Endodermal cell (in vitro differentiated cells): ENCODE results near the gene C4B. TPM values are rescaled to one million over a fixed set of nuclear protein-coding genes. Genes with fewer than 3 reads are reported as not detected.

Source experiments
- DNase-seq: peaks from one replicate; pipeline ENCODE4 v3.0.0-alpha.2; 2017
- H3K27ac ChIP-seq: 2 replicates; pipeline ENCODE4 v1.5.1; 2013; ENCODE audit warnings: mild to moderate bottlenecking, low read depth, low read length, moderate library complexity
- H3K27me3 ChIP-seq: 2 replicates; pipeline ENCODE4 v1.6.1; 2013; ENCODE audit warnings: mild to moderate bottlenecking, low read length, moderate library complexity; ENCODE audit not compliant: insufficient read depth, control insufficient read depth, poor library complexity, severe bottlenecking
- H3K36me3 ChIP-seq: 2 replicates; pipeline ENCODE4 v1.7.0; 2013; ENCODE audit warnings: mild to moderate bottlenecking, low read length, moderate library complexity; ENCODE audit not compliant: control insufficient read depth, insufficient read depth
- H3K4me1 ChIP-seq: one replicate; pipeline ENCODE4 v1.7.0; 2013; ENCODE audit warnings: low read length; ENCODE audit not compliant: control insufficient read depth, insufficient read depth
- H3K4me3 ChIP-seq: 2 replicates; pipeline ENCODE4 v1.5.1; 2013; ENCODE audit warnings: mild to moderate bottlenecking, low read length, moderate library complexity
- H3K9ac ChIP-seq: 2 replicates; pipeline ENCODE4 v1.6.1; 2013; ENCODE audit warnings: mild to moderate bottlenecking, low read length, moderate library complexity; ENCODE audit not compliant: poor library complexity, severe bottlenecking; ENCODE audit errors: extremely low read depth
- H3K9me3 ChIP-seq: 2 replicates; pipeline ENCODE4 v1.6.1; 2013; ENCODE audit warnings: mild to moderate bottlenecking, low read length, moderate library complexity; ENCODE audit not compliant: control insufficient read depth
- H3K27ac Mint-ChIP-seq: 2 replicates; pipeline ENCODE4 v1.8.0; 2020; ENCODE audit warnings: mixed read lengths
- H3K27me3 Mint-ChIP-seq: 2 replicates; pipeline ENCODE4 v1.8.0; 2021; ENCODE audit warnings: mild to moderate bottlenecking, mixed read lengths; ENCODE audit not compliant: insufficient read depth
- H3K36me3 Mint-ChIP-seq: 2 replicates; pipeline ENCODE4 v1.8.0; 2020; ENCODE audit warnings: low read depth, mixed read lengths
- H3K4me1 Mint-ChIP-seq: 2 replicates; pipeline ENCODE4 v1.8.0; 2020; ENCODE audit warnings: mixed read lengths
- H3K4me3 Mint-ChIP-seq: 2 replicates; pipeline ENCODE4 v1.8.0; 2020; ENCODE audit warnings: mild to moderate bottlenecking, moderate library complexity, mixed read lengths
- H3K9me3 Mint-ChIP-seq: 2 replicates; pipeline ENCODE4 v1.8.0; 2020; ENCODE audit warnings: mild to moderate bottlenecking, mixed read lengths
- WGBS, 2 experiments: methylation state at CpG; one replicate each; pipeline versions ENCODE4 v1.1.5 to v1.1.7; 2013; ENCODE audit warnings: missing lambda C conversion rate in 2 of 2, mixed read lengths in 1 of 2; ENCODE audit not compliant: insufficient coverage in 1 of 2, insufficient read length in 1 of 2; 5-methylcytosine and 5-hydroxymethylcytosine counted together
- total RNA-seq, 2 donors: library from RNA; stranded (reverse); fragmentation: NEBNext Ultra II Directional in 1 of 2; extraction: Animal tissue kit (Norgen Biotek cat#: 25700) in 1 of 2; gene quantifications; 2 replicates in 1 of 2; 3 replicates in 1 of 2; pipeline ENCODE4 v1.2.1, GENCODE V29; 2021
- TF ChIP-seq, protein P1 (sequence below): fragments of 200-600 bp; sonication (generic); conservative IDR thresholded peaks from 2 replicates; pipeline ENCODE4 v1.5.0; 2021; ENCODE audit warnings: antibody characterized with exemption, mild to moderate bottlenecking

The C4B gene
- total RNA-seq, 2 donors from 2014 or later = 3.7 to 5.5 TPM

DNA sequence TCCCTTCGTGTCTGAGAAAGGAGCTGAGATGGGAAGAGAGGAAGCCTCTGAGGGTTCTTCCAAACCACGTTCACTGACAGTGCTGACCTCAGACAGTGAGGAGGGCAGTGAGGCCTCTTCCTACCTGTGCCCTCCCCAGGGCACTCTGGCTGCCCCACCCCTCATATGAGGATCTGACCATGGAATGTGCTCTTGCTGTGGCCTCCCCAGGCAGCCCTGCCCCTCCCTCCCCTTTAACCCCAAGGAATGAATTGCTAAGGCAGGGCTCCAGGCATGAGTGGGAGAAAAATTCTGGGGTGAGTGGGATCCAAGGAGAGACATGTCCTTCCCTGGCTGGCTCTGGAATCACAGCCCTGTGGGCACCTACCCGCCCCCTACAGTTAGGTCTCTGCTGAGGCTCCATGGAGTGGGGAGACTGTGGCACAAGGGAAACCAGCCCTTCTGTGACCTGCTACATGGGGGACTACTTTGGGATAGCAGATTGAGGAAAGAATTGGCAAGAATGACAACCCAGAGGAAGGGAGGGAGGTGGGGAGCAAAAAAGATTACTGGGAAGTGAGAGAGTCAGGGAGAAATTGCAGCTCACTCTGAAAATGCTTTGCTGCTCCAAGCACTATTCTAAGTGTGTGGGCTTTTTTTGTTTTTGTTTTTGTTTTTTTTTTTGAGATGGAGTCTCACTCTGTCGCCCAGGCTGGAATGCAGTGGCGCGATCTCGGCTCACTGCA lies 65.1 kb downstream of the C4B start:
- H3K27me3 ChIP-seq = no peaks in the 10 kb centered on the region
- 83 to 100% methylated on average over 4 to 7 of the region's 7 CpGs for WGBS, 2 experiments

DNA sequence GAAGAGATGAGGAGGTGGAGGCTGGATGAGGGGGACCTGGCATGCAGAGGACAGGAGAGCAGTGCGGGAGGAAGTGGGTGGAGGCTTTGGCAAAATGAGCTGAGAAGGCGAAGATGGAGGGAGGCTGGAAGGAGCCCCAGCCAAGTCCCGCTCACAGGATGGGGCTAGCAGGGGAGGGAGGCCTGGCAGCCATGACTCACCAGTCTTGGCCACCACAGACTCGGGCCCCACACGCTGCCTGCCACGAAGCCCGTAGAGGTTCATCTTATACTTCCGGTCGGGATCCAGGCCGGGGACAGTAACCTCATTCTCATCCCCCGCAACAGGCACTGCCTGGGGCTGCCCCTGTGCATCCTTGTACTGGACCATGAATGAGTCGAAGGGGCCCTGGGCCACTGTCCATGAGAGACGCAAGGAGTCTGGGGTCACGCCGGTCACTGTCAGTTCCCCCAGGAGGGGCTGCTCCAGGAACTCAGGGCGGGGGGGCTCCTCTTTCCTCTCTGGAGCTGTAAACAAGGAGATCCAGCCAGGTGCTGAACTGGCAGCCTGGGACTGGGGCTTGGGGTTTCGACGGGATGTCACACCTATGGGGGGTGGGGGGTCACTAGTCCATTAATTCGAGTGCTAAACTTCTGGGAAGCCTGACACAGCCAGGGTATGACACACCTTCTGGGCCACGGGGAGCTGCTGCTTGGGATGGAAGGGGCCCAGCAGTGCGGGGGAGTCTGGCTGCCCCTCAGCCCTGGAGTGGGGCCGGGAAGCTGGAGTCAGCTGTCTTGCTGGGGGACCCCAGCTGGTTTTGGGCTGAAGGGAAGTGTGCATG lies 66.8 kb downstream of the C4B start:
- H3K27ac ChIP-seq = no peak overlapping the region
- no peaks in the 10 kb centered on the region for H3K9me3 ChIP-seq
- WGBS, 2 experiments = 89 to 93% methylated on average over 13 to 22 of the region's 22 CpGs
- H3K27ac Mint-ChIP-seq = no peak overlapping the region
- H3K4me1 Mint-ChIP-seq = no peaks in the 10 kb centered on the region
- H3K9ac ChIP-seq = no peak overlapping the region
- no peak overlapping the region for H3K4me3 ChIP-seq
- TF ChIP-seq, protein P1, sequence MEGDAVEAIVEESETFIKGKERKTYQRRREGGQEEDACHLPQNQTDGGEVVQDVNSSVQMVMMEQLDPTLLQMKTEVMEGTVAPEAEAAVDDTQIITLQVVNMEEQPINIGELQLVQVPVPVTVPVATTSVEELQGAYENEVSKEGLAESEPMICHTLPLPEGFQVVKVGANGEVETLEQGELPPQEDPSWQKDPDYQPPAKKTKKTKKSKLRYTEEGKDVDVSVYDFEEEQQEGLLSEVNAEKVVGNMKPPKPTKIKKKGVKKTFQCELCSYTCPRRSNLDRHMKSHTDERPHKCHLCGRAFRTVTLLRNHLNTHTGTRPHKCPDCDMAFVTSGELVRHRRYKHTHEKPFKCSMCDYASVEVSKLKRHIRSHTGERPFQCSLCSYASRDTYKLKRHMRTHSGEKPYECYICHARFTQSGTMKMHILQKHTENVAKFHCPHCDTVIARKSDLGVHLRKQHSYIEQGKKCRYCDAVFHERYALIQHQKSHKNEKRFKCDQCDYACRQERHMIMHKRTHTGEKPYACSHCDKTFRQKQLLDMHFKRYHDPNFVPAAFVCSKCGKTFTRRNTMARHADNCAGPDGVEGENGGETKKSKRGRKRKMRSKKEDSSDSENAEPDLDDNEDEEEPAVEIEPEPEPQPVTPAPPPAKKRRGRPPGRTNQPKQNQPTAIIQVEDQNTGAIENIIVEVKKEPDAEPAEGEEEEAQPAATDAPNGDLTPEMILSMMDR = no peak
- no peak for DNase-seq
- H3K27me3 Mint-ChIP-seq = peaks cover 25% of the 10 kb centered on the region
- H3K36me3 ChIP-seq = no peaks in the 10 kb centered on the region
- no peak overlapping the region for H3K4me3 Mint-ChIP-seq
- H3K27me3 ChIP-seq = peaks cover 4% of the 10 kb centered on the region
- H3K9me3 Mint-ChIP-seq = no peaks in the 10 kb centered on the region
- no peaks in the 10 kb centered on the region for H3K36me3 Mint-ChIP-seq
- H3K4me1 ChIP-seq = no peaks in the 10 kb centered on the region

More for the DNA sequence above, 65.1 kb downstream of the C4B start:
- Mint-ChIP-seq H3K27ac (no peak overlapping the region), H3K27me3 (peaks cover 12% of the 10 kb centered on the region), H3K9me3 (no peaks in the 10 kb centered on the region), H3K4me1 (no peaks in the 10 kb centered on the region), H3K4me3 (no peak overlapping the region), H3K36me3 (no peaks in the 10 kb centered on the region)
- H3K27ac ChIP-seq = no peak overlapping the region
- no peak for DNase-seq
- H3K4me1 ChIP-seq = no peaks in the 10 kb centered on the region
- H3K36me3 ChIP-seq = no peaks in the 10 kb centered on the region
- H3K9ac ChIP-seq = no peak overlapping the region
- no peaks in the 10 kb centered on the region for H3K9me3 ChIP-seq
- no peak overlapping the region for H3K4me3 ChIP-seq
- TF ChIP-seq, protein P1 = no peak

DNA sequence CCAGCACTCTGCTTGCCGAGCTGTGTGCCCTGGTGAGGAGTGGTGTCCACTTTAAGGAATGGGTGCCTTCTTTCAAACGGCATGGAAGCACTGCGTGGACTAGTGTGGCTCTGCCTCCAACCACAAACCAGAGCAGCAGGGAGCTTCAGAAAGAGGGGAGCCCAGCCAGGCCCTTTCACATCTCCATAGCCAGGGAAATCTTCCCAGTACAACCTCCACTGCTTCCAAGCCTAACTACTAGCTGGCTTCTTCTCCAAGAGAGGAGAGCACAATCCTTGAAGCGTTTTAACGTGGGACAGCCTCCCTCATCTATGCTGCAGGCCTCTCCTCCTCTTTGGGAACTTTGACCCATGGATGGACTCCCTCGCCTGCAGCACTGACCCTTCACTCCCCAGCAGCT lies 67.9 kb downstream of the C4B start:
- H3K27me3 ChIP-seq = peaks cover 12% of the 10 kb centered on the region
- DNase-seq = no peak
- no peaks in the 10 kb centered on the region for H3K36me3 ChIP-seq
- no peaks in the 10 kb centered on the region for H3K9me3 ChIP-seq
- no peaks in the 10 kb centered on the region for H3K4me1 Mint-ChIP-seq
- peaks cover 31% of the 10 kb centered on the region for H3K27me3 Mint-ChIP-seq
- no peak overlapping the region for H3K27ac Mint-ChIP-seq
- TF ChIP-seq, protein P1 = no peak
- no peak overlapping the region for H3K4me3 ChIP-seq
- no peak overlapping the region for H3K4me3 Mint-ChIP-seq
- H3K27ac ChIP-seq = no peak overlapping the region
- no peaks in the 10 kb centered on the region for H3K36me3 Mint-ChIP-seq
- H3K4me1 ChIP-seq = no peaks in the 10 kb centered on the region
- no peaks in the 10 kb centered on the region for H3K9me3 Mint-ChIP-seq
- 78 to 89% methylated on average over 3 to 6 of the region's 6 CpGs for WGBS, 2 experiments
- H3K9ac ChIP-seq = no peak overlapping the region
